NCI-H2081 (cell line): Measurements from ENCODE around the gene USP19.
A peak's percentile ranks its signal among the peaks of the same experiment; 100 is the strongest.

ENCODE experiments used
- DNase-seq, 2 experiments: peaks; one replicate each; lab custom pipeline; 2025; lab: John Stamatoyannopoulos, UW

USP19 gene

GRCh38 chr3:49134471-49135265 lies 14.0 kb upstream of the USP19 start:
- DNase-seq: no peak

DNA sequence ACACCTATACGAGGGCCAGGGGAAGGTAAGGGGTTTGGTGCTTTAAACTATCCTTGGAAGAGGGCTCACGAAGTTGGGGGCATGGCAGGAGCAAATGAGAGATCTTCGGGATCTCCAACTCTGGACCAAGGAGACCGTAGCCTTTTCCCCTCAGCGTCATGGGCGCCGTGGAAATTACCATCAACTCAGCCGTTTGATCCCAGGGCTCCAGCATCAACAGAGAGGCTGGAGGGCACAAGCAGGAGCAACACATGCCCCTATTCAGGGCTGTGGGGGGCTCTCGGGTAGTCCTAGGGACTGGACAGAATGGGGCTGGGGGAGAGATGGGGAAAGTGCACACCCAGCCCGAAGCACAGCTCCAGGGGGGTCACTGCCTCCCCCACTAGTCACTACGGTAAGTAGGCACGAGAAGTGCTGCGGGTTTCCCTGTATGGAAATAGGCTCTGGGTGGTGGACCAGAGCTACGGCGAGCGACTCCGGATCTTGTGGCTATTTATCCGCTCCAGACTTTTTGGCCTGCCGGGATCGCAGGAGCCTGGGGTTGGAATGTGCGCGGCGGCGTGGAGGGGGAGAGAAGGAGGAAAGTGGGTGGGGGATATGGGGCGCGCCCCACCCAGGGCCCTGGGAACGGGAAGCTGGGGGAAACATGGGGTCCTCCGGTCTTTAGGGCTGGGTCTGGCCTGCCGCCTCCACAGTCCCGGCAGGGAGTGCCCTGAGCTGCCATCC lies 12.8 kb upstream of the USP19 start:
- DNase-seq: peak; percentile 63 to 76

GRCh38 chr3:49132437-49133225 lies 12.0 kb upstream of the USP19 start, which contains the start of gene LAMB2:
LAMB2 (minus strand) TSS chr3:49133050; CDS start chr3:49132867, 183 bp downstream.
- DNase-seq: peak; percentile 29 to 41

- no peak for DNase-seq
Measured at GRCh38 chr3:49132073-49132436, 11.4 kb upstream of the USP19 start.

GRCh38 chr3:49131576-49131975 lies 11.0 kb upstream of the USP19 start:
- no peak for DNase-seq

- DNase-seq: no peak
Measured at GRCh38 chr3:49131040-49131439, 10.4 kb upstream of the USP19 start.

- no peak for DNase-seq
Measured at GRCh38 chr3:49124991-49125670, 4.5 kb upstream of the USP19 start.

DNA sequence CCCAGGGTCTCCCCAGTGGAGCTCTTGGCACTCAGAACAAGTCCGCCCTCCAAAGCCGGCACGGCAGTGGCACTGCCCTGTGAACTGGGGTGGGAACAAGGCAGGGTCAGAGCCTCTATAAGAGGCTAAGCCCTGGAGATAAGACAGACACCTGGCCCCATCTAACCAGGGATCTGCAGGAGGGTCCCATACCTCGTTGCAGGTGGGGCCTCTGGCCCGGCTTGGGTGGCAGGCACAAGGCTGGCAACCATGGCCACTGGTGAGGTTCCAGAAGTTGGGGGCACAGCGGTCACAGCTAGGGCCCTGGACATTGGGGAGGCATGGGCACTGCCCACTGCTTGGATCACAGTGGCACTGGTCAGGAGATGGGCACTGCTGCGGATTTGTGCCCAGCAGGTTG lies 3.6 kb upstream of the USP19 start:
- DNase-seq: no peak

- DNase-seq: no peak
Measured at GRCh38 chr3:49123687-49124086, 3.1 kb upstream of the USP19 start.

GRCh38 chr3:49122886-49123545 lies 2.4 kb upstream of the USP19 start:
- DNase-seq: no peak

GRCh38 chr3:49122451-49122850 lies 1.8 kb upstream of the USP19 start:
- no peak for DNase-seq

DNA sequence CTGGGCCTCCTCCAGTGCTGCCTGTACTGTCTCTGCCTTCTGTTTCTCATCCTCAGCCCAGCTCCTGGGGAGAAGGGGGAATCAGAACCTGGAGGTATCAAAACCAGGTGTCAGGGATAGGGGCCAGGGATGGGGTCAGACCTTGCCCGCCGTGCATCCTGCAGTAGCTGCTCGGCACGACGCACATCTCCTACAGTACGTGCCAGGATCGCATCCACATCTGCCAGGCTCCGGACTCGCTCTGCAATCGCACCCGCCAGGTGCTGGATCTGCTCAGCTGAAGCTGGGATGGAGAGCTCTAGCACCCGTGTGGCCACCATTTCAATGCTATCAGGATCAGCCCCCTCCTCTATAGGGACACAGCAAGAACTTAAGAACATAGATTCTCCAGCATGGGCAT lies 1.4 kb upstream of the USP19 start:
- no peak for DNase-seq

DNA sequence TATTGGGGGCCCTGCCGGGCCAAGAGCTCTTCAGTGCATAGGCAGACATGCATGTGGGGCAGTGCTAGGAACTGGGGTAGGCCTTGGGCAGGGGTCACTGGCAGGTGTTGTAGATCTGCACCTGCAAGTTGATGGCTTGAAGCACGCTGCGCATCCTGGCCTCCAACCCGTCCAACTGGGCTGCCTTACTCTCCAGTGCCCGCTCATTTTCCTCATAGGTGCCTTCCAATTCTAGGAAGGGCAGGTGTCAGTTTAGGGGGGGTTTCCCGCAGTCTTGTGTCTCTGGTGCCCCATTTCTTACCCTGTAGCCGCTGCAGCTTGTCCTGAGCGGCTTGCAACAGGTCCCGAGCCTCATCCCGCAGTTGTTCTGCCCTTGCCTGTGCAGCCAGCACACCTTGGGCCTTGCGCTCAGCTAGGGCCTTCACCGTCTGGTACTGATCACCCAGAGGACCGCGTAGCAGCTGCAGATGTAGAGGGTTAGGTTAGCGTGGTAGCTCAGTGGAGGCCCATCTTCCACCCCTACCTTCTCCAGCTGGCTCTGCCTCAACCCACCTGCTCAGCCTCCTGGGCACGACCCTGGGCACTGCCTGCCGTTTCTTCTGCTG lies 611 bp upstream of the USP19 start:
- DNase-seq: no peak

DNA sequence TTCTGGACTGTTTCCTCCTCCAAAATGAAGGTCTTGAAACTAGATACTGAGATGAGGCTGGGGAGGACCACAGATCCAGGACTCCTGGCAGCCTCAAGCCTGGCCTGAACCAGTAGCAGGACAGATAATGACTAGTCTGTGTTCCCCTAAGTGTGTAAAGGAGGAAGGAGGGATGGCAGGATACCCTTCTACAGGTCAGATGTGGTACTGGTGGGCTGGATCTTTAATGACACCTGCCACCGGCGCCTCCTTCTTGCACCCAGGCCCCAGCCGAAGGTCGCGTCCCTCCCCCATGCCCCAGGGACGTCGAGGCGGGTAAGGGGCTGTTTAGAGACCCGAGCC lies 556 bp downstream of the USP19 start:
- DNase-seq: no peak

GRCh38 chr3:49119439-49119838 lies 1.2 kb downstream of the USP19 start:
- no peak for DNase-seq

DNA sequence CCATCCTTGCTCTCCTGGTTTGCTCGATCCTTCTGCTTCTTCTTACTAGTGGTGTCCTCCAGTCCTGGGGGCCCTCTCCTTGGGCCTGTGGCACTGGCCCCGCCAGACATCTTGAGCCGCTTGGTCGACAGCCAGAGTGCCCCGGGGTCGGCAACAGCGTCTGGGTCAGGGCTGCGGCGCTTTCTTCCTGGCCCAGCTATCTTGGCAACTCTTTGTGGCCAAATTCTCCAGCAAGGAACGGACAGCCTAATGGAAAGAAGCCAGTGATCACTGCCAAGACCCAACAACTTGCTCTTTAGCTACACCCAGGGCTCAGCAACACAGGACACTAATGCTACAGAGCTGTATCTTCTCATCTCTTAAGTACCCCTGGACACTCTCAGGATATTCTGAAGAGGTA lies 1.6 kb downstream of the USP19 start:
- DNase-seq: no peak

GRCh38 chr3:49112262-49112661 lies 8.4 kb downstream of the USP19 start:
- no peak for DNase-seq

GRCh38 chr3:49111347-49111746 lies 9.3 kb downstream of the USP19 start:
- no peak for DNase-seq

- DNase-seq: no peak
Measured at GRCh38 chr3:49110780-49111179, 9.8 kb downstream of the USP19 start.

- no peak for DNase-seq
Measured at GRCh38 chr3:49108346-49108745, 12.3 kb downstream of the USP19 start.
